NCI-H1048 (cell line): ENCODE data around the gene SIPA1.

ENCODE experiments used
- DNase-seq: peaks from one replicate; lab custom pipeline; 2025; lab: John Stamatoyannopoulos, UW

SIPA1 gene

DNA sequence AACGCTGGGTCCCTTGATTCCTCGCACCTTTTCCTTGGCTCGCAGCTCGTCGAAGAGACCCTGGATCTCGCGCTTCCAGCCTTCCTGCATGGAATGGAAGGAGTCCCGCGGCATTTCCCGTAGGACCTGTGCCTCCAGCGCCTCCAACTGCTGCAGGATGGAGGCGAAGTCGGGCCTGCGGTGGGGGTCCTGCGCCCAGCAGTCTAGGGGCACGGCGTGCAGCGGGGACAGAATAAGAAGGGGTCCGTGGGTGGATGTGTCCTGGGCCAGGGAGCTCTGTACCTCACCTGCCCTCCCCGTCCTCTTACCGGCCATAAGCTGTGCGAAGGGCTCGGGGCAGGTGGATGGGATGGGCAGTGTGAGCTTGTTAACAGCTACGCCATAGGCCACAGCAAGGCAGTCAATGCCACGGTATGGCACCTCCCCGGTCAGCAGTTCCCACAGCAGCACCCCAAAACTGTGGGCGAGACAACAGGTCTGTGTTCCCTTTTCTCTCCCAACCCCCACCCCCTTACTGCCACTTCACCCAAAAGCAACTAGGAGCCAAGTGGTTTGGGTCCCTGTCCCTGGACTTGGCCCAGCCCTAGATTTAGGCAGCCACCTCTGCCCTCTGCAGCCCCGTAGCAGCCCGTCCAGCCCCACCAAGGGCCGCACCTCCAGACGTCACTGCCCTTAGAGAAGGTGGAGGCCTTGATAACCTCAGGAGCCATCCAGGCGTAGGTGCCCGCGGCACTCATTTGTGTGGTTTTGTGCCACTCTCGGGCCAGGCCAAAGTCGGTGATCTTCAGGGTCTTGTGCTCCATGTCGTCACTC, 30.1 kb upstream of the SIPA1 start:
- DNase-seq, result no peak

GRCh38 chr11:65609229-65609628, 28.7 kb upstream of the SIPA1 start:
- no peak for DNase-seq

DNA sequence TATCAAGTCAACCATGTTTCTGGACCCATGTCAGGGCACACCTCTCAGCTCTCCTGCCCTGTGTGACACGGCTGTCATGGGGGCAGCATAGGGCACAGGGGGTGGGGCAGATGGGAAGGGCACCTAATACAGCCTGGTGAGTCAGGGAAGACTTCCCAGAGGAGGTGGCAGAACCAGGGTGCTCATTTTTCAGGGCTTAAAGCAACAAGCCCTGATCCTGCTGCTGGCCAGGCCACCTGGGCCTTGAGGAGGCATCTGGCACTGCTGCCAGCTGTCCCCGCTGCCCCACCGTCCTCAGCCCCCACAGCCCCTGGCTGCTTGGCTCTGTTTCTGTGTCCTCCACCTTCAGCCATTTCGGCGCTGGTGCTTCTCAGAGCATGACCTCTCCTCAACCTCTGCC, 28.2 kb upstream of the SIPA1 start:
- no peak for DNase-seq

GRCh38 chr11:65610404-65610803, 27.5 kb upstream of the SIPA1 start:
- no peak for DNase-seq

- DNase-seq, result no peak
Measured at GRCh38 chr11:65611028-65611757, 26.7 kb upstream of the SIPA1 start.

- DNase-seq, result no peak
Measured at GRCh38 chr11:65611758-65612603, 25.9 kb upstream of the SIPA1 start.

DNA sequence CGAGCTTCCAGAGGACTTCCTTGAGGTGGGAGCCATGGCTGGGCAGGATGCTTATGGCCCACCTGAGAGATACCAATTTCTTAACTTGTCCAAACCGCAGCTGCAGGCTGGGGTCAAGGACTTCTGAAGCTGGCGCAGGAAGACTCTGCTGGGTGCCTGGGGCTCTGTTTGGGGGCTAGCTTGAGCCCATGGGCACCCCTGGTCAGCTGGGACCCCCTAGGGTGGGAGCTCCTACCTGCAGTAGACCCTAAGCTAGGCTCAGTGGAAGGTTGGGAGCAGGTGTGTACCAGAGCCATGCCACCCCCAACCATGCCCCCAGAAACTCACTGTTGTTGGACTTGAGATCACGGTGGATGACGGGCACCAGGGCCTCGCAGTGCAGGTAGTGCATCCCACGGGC, 25.2 kb upstream of the SIPA1 start:
- DNase-seq, result no peak

GRCh38 chr11:65613091-65613928, 24.6 kb upstream of the SIPA1 start:
- no peak for DNase-seq

GRCh38 chr11:65615229-65615949, 22.5 kb upstream of the SIPA1 start, which contains the start of gene PCNX3:
Gene PCNX3, plus strand, starts transcription at chr11:65615776. Its CDS starts 536 bp downstream, at chr11:65616312.
- DNase-seq, result peak; percentile 100

DNA sequence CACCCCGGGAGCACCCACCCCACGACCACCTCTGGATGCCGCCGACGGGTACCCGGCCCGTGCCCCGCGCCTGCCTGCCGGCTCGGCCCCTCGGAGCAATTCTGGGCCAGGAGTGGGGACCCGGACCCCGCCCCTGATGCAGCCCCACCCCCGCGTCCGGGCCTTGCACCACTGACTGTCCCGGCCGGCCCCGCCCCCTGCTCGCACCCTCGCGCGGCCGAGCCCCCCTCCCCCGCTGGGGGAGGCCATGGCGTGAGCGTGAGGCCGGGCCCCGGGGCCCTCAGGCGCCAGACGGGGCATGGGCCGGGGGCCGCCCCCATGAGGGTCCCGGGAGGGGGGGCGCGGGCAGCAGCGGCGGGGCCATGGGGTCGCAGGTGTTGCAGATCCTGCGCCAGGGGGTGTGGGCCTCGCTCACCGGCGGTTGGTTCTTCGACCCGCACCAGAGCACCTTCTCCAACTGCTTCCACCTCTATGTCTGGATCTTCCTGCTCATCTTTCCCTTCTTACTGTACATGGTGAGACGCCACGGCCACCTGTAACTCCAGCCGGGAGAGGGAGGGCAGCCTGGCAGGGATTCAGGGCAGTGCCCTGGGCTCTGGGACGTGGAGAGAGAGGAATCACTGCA, 21.8 kb upstream of the SIPA1 start:
- no peak for DNase-seq

- DNase-seq, result no peak
Measured at GRCh38 chr11:65616575-65617001, 21.3 kb upstream of the SIPA1 start.

- no peak for DNase-seq
Measured at GRCh38 chr11:65617136-65617850, 20.6 kb upstream of the SIPA1 start.

GRCh38 chr11:65617990-65618751, 19.7 kb upstream of the SIPA1 start:
- DNase-seq, result no peak

- DNase-seq, result no peak
Measured at GRCh38 chr11:65618763-65619162, 19.1 kb upstream of the SIPA1 start.

GRCh38 chr11:65619281-65619928, 18.5 kb upstream of the SIPA1 start:
- DNase-seq, result no peak

- DNase-seq, result no peak
Measured at GRCh38 chr11:65620666-65621065, 17.2 kb upstream of the SIPA1 start.

DNA sequence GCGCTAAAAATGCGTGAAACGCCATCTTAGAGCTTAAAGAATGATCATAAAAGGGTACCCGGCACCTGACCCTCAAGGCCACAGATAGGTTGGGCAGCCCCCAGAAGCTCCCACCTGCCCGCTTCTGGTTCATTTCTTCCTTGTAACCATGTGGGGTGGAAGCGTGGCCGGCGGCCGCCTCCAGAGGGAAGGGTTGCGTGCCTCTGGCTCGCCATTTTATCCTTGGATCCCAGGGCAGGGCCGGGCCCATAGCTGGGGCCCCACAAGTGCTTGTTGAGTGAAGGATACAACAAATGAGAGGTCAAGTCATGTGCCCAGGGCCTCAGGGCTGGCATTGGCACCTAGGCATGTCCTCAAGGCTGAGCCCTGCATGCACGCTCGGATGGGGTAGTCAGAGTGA, 16.4 kb upstream of the SIPA1 start:
- DNase-seq, result no peak

- DNase-seq, result no peak
Measured at GRCh38 chr11:65622011-65622410, 15.9 kb upstream of the SIPA1 start.
